ENCODE results near the gene PSMC5. TPM values are rescaled to one million over a fixed set of nuclear protein-coding genes. Genes with fewer than 3 reads are reported as not detected.
"Not testable (repeated sequence)": the region's sequence is repeated elsewhere in the genome, so short reads cannot be mapped to it uniquely, and the experiment has no call there.

Gene PSMC5
- total and polyA plus RNA-seq, 9 of the 15 experiments (the other 6 are each of a cell fraction or from before 2014, with no cell fraction given): 89.2 to 393 (median 161) TPM

DNA sequence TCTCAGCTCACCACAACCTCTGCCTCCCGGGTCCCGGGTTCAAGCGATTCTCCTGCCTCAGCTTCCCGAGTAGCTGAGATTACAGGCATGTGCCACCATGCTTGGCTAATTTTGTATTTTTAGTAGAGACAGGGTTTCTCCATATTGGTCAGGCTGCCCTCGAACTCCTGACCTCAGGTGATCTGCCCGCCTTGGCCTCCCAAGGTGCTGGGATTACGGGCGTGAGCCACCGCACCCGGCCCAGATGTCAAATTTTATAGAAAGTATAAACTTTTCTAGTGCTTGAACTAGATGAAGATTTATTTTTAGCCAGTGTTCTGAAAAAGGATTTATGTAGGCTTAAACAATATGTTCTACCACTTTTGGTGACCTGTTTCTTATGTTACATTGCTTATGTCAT, 30.9 kb upstream of the PSMC5 start:
- H3K9me1 ChIP-seq (ENCODE audit: control insufficient read depth, insufficient read depth, low read length); BruUV-seq (replicated peaks); DNase-seq (ENCODE audit: extremely low read depth in 1 of 4, low spot score in 3 of 4); CTCF ChIA-PET (ENCODE audit: low intra/inter-chr PET ratio); H3K27me3 ChIP-seq (ENCODE audit: control insufficient read depth in 2 of 2, insufficient read depth in 2 of 2, low read length in 2 of 2); H3K4me3 ChIP-seq; H3K9me3 ChIP-seq (replicated peaks; ENCODE audit: control insufficient read depth, insufficient read depth, low read depth, low read length); H2AFZ ChIP-seq (ENCODE audit: low read depth, low read length); H3K4me2 ChIP-seq (ENCODE audit: insufficient read depth, low read length); H4K20me1 ChIP-seq (replicated peaks; ENCODE audit: control insufficient read depth, insufficient read depth, low read length); ATAC-seq; intact Hi-C loops (cut with micrococcal nuclease); H3K9ac ChIP-seq (ENCODE audit: insufficient read depth in 1 of 2, low read depth in 2 of 2, low read length in 2 of 2); H3K27ac ChIP-seq (ENCODE audit: extremely low read depth, low read depth, low read length); FAIRE-seq; H3K4me1 ChIP-seq (replicated peaks in 1 of 2; ENCODE audit: control insufficient read depth in 2 of 2, insufficient read depth in 2 of 2, low read length in 2 of 2); in situ Hi-C loops (cut with MboI): not testable (repeated sequence)
- POLR2A ChIA-PET: interaction anchor here (0.9 to 1.7 kb wide), 6 partner anchors 8 to 20 kb away, joined by 3 to 4 read pairs (median 3); no protein-coding TSS in a partner anchor
- Histone ChIP-seq H3K79me2 (ENCODE audit: control insufficient read depth, insufficient read depth, low read length) (peaks cover 18% of the 10 kb centered on the region; the same call in 2 of the 3 replicates), H3K36me3 (ENCODE audit: control insufficient read depth, insufficient read depth, low read length) (peaks cover 97% of the 10 kb centered on the region)
- 97% methylated on average over 10 of the region's 10 CpGs for WGBS (ENCODE audit: insufficient coverage, low coverage, missing lambda C conversion rate)

DNA sequence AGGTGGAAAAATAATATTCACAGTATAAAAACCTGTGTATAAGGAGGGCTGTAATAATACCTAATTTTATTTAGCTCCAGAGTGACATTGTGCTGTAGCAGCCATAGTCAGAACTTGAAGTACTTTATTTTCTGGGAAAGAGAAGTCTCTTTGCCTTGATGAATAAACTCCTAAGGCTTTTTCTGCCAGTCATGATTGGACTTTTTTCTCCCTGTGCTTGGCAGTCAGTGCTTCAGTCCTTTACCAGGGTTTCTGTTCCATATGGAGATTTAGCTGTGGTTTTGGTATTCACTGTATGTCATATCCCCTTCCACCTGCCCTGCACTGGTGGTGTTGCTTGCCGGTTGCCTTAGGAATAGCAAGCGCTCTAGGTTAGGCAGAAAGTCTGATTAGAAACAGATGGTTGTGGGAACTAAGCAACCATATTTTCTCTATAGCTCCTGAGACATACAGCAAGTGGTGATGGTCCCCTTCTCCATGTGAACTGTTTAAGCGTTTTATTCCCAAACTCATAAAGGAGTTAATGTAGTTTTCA, 28.6 kb upstream of the PSMC5 start:
- intact Hi-C loops (cut with micrococcal nuclease) (no loop called here), in situ Hi-C loops (cut with MboI) (no loop called here)
- ChIA-PET POLR2A (interaction anchor here (1.0 to 2.8 kb wide), 5 partner anchors 9 to 25 kb away, joined by 5 to 10 read pairs (median 6); partner anchors contain the start of genes CCDC47 and DDX42), CTCF (ENCODE audit: low intra/inter-chr PET ratio) (no interaction called here)
- H3K27me3 ChIP-seq (ENCODE audit: control insufficient read depth in 2 of 2, insufficient read depth in 2 of 2, low read length in 2 of 2): no peaks in the 10 kb centered on the region
- H3K9me3 ChIP-seq (replicated peaks; ENCODE audit: control insufficient read depth, insufficient read depth, low read depth, low read length): no peaks in the 10 kb centered on the region
- H3K4me1 ChIP-seq (replicated peaks in 1 of 2; ENCODE audit: control insufficient read depth in 2 of 2, insufficient read depth in 2 of 2, low read length in 2 of 2): no peaks in the 10 kb centered on the region
- peaks cover 14% of the 10 kb centered on the region; the same call in 1 of the 3 replicates for H3K79me2 ChIP-seq (ENCODE audit: control insufficient read depth, insufficient read depth, low read length)
- H2AFZ ChIP-seq (ENCODE audit: low read depth, low read length): no peak overlapping the region
- H3K4me3 ChIP-seq: no peak overlapping the region
- no peak overlapping the region for H3K27ac ChIP-seq (ENCODE audit: extremely low read depth, low read depth, low read length)
- H3K4me2 ChIP-seq (ENCODE audit: insufficient read depth, low read length): no peak overlapping the region
- BruUV-seq (replicated peaks): no TSS peak
- no peak overlapping the region for H3K9ac ChIP-seq (ENCODE audit: insufficient read depth in 1 of 2, low read depth in 2 of 2, low read length in 2 of 2)
- peaks cover 95% of the 10 kb centered on the region for H3K36me3 ChIP-seq (ENCODE audit: control insufficient read depth, insufficient read depth, low read length)
- no peaks in the 10 kb centered on the region; the same call in 1 of the 2 replicates for H4K20me1 ChIP-seq (replicated peaks; ENCODE audit: control insufficient read depth, insufficient read depth, low read length)
- FAIRE-seq (no peak), ATAC-seq (no peak), DNase-seq (ENCODE audit: extremely low read depth in 1 of 4, low spot score in 3 of 4) (no peak)
- WGBS (ENCODE audit: insufficient coverage, low coverage, missing lambda C conversion rate): 86% methylated on average over 3 of the region's 3 CpGs
- H3K9me1 ChIP-seq (ENCODE audit: control insufficient read depth, insufficient read depth, low read length): no peaks in the 10 kb centered on the region
- TF ChIP-seq IRF2 (CRISPR knock-in tag; IDR thresholded peaks at IDR 0.05) (no peak), HIVEP1 (CRISPR knock-in tag; IDR thresholded peaks at IDR 0.05) (no peak), ZNF274 (IDR thresholded peaks at IDR 0.05; ENCODE audit: borderline replicate concordance, low read depth, low read length) (no peak), CREM (IDR thresholded peaks at IDR 0.05; ENCODE audit: low read depth) (no peak), POLR2AphosphoS2 (IDR thresholded peaks at IDR 0.05; ENCODE audit: low read length) (no peak), ZNF12 (CRISPR knock-in tag; IDR thresholded peaks at IDR 0.05) (no peak), XRCC3 (IDR thresholded peaks at IDR 0.05) (no peak), CCNT2 (IDR thresholded peaks at IDR 0.05; ENCODE audit: borderline replicate concordance, extremely low read depth, insufficient read length, low read depth, low read length) (no peak), KAT7 (CRISPR knock-in tag; IDR thresholded peaks at IDR 0.05; ENCODE audit: borderline replicate concordance) (no peak), ZBTB17 (CRISPR knock-in tag; IDR thresholded peaks at IDR 0.05) (no peak), MAFG (tag; conservative IDR thresholded peaks at IDR 0.05) (no peak)
- TF ChIP-seq, protein P1, sequence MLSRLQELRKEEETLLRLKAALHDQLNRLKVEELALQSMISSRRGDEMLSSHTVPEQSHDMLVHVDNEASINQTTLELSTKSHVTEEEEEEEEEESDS (CRISPR knock-in tag; IDR thresholded peaks at IDR 0.05): no peak
- TF ChIP-seq, protein P2, sequence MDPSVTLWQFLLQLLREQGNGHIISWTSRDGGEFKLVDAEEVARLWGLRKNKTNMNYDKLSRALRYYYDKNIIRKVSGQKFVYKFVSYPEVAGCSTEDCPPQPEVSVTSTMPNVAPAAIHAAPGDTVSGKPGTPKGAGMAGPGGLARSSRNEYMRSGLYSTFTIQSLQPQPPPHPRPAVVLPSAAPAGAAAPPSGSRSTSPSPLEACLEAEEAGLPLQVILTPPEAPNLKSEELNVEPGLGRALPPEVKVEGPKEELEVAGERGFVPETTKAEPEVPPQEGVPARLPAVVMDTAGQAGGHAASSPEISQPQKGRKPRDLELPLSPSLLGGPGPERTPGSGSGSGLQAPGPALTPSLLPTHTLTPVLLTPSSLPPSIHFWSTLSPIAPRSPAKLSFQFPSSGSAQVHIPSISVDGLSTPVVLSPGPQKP (CRISPR knock-in tag; IDR thresholded peaks at IDR 0.05): no peak
- TF ChIP-seq, protein P3, sequence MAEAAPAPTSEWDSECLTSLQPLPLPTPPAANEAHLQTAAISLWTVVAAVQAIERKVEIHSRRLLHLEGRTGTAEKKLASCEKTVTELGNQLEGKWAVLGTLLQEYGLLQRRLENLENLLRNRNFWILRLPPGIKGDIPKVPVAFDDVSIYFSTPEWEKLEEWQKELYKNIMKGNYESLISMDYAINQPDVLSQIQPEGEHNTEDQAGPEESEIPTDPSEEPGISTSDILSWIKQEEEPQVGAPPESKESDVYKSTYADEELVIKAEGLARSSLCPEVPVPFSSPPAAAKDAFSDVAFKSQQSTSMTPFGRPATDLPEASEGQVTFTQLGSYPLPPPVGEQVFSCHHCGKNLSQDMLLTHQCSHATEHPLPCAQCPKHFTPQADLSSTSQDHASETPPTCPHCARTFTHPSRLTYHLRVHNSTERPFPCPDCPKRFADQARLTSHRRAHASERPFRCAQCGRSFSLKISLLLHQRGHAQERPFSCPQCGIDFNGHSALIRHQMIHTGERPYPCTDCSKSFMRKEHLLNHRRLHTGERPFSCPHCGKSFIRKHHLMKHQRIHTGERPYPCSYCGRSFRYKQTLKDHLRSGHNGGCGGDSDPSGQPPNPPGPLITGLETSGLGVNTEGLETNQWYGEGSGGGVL (CRISPR knock-in tag; IDR thresholded peaks at IDR 0.05): no peak

Data from K562 (cell line).